HG03045 (cell line): ENCODE data around the gene PAX7.

Experiments used
- ATAC-seq: cut with Tn5 transposase; IDR thresholded peaks from one replicate; pipeline ENCODE4 v1.9.1; 2021; ENCODE audit warnings: mild to moderate bottlenecking, moderate library complexity; ENCODE audit not compliant: unreplicated experiment

Gene PAX7

DNA sequence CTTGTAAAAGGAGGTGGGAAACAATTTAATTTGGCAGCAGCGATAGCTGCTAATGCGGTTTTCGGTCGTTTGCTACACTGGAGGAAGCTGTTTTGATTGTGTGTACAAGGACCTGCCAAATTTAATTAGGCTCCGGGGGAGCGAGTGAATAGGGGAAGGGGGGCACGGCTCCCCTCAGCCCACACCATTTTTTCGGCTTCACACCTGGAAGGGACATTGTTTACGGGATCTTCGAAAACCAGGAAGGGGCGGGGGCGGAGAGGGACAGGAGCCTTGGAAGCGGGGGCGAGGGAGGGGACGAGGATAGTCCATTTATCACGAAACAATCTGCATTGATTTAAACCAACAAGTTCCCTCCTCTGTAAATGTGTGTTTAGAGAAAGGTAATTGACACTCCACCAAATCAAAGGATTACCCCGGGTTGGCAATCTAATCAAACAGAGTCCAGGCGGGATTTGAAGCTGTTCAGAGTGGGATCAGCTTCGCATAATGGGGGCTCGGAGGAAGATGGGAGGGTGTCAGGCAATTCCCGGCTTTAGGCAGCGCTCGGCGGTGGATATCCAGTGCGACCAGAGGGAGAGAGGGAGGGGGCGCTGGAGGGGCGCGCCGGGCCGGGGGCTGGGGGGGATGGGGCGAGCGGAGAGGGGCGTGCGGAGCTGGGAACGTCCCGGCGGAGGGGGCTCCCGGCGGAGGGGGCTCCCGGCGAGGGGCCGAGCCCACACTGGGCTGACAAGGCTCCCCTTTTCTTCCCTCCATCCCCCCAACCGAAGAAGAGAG, 9.8 kb downstream of the PAX7 start:
- ATAC-seq = no peak

DNA sequence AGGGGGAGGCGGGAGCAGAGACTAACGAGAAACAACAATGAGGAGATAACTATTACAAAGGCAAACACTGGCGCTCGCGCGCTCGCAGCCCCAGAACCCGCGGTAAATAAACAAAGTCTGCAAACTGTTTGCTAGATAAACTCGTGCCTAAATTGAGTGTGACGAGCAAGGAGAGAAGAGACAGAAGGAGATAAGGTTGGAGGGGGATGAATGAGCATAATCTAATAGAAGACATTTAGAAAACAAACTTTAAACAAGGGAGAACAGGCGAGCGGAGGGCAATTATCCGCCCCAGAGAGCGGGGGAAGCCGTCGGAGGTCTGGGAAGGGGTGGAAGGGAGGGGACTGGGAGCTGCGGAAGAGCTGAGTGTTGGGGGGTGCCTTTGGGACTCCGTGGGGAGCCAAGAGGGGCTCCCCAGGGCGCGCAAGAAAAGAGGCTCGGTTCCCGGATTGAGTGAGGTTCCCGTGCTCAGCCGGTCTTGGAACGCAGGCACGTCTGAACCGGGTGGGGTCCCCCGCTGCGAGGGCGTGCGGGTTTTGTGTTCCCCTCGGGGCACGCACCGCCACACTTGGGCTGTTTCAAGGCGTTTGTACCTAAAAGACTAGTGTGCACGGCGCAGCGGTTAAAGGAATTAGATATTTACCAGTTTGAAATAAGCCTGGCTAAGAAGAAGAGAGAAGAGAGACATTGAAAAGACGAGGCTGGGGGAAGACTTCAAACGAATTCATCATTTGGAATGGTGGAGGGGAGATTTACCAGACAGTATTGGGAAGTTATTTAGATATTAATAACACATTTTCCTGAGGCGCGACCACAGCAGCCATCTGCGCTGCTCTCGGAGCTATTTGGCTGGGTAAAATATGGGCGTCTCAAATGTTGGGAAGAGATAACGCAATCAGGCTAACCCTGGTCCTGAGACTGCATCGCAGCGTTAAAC, 10.6 kb downstream of the PAX7 start:
- no peak for ATAC-seq

- ATAC-seq = no peak
These were observed 11.8 kb downstream of the PAX7 start for GRCh38 chr1:18642278-18643095.

GRCh38 chr1:18643154-18644012, 12.7 kb downstream of the PAX7 start:
- no peak for ATAC-seq

- no peak for ATAC-seq
These were observed 13.4 kb downstream of the PAX7 start for GRCh38 chr1:18644013-18644399.

DNA sequence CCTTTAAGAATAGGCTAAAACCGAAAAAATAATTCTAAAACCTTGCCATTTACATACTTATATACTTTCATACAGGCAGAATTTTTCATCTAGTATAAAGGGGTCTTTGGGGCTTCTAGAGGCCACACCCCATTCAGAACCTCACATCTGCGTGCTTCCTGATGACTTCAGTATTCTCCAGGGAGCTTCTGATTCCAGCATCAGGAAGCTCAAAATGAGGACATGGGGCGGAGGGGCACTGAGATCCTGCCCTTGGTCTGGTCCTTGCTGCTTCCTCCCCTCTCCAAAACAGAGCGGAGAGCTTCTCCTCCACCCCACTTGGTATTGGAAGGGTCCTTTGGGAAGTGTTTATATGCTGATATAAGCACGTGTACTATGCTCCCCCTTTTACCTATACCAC, 13.8 kb downstream of the PAX7 start:
- ATAC-seq = no peak

DNA sequence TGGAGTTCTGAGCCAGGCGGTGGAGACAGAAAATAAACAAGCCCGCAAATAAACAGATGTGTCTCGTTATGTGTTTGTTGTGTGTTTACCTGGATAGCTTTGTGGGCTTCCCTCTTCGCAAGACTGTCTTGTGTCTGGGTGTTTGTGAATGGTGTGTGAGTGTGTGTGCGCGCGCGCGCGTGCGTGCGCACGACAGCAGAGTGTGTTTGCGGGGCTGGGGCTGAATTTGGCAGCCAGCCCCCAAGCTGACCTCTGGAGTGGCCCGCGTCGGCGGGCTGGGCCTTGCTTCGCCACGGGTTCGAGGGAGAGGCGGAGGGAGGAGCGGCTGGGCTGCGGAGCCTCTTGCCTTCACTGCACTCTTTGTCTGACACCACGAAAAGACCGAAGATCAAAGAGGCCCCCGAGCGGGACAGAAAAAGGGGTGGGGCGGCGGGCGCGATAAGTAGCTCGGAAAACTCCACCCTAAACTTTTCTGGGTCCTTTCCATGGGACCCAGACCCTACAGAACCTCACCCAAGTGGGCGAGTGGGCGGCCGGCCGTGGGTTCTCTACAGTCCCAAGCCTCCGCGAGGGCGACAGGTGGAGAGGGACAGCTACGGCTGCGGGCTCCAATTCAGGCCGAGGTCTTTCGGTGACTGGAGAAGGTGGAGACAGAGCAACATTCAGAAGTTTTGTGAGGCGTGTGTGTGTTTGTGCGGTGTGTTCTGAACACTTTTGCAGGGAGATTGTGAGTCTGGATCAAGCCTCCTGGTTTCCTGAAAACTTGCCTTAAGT, 14.5 kb downstream of the PAX7 start:
- ATAC-seq = no peak

DNA sequence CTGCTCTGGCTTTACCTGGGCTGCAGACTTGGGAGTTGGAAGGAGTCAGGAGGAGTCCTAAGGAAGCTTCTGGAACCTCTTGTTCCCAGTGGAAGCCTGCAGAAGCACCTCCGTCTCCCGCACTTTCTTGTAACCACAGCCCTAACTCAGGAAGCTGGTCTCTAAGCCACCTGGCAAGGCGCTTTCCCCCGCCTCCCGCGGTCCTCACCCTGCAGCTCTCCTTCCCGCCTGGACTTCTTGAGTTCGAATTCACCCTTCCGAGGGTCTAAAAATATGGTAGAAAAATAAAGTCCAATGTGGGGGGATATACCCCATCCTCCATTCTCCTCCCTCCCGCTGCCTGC, 15.1 kb downstream of the PAX7 start:
- ATAC-seq = no peak

- no peak for ATAC-seq
These were observed 15.6 kb downstream of the PAX7 start for GRCh38 chr1:18646091-18646785.

DNA sequence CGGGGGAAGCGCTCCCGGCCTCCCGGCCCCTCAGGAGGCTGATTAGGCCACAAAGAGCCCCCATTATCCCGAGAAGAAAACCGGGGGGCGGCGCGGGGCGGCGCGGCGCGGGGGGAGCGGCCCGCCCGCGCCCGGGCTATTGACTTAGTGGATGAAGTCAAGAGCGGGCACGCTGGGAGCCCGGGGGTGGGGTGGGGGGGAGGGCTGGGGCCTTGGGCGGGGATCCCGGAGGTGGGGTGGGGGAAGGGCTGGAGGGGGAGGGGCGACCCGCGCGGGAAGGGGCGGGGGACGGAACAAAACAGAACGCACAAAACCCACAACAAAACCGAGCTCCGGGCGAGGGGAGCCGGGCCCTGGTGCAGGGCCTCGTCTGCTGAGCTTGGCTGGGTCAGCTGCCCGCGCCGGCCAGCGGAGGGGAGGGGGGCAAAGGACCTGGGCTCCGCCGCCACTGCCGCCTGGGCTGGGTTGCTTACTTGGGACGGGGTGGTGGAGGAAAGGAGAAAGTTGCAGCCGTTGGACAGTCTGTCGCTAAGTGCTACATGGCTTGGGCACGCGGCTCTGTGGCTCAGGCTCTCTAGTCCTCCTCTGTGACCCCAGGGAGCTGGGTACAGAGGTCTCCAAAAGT, 16.3 kb downstream of the PAX7 start:
- no peak for ATAC-seq

GRCh38 chr1:18647681-18648214, 17.1 kb downstream of the PAX7 start:
- no peak for ATAC-seq

DNA sequence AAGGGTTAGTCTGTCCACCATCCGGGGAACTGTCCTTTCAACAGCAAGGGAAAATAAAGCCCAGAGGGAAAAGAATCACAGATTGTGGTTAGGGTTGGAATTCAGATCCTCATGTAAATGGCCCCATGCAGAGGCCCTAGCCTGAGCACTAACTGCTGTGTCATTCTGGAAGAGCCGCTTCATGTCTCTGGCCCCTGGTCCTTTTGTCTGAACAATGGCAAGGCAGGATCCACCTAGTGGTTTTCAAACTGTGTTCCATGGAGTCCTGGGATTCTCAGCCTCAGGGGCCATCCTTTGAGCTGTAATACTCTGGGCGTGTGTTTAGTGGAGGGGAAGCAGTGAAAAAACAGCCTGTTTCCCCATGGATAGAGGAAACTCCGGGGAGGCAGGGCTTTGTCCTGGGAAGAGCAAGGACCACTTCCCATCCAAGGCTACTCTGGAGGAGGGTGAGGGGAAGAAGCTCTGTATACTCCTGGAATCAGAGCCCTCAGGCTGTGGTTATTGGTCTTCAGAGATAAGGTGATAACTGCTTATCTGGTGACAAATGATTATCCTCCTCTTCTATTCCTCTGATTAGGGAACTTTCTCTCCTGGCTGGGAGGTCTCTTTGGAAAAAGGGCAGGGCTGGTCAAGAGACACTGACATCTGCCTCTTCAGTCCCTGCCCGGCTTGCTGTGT, 19.2 kb downstream of the PAX7 start:
- ATAC-seq = no peak

DNA sequence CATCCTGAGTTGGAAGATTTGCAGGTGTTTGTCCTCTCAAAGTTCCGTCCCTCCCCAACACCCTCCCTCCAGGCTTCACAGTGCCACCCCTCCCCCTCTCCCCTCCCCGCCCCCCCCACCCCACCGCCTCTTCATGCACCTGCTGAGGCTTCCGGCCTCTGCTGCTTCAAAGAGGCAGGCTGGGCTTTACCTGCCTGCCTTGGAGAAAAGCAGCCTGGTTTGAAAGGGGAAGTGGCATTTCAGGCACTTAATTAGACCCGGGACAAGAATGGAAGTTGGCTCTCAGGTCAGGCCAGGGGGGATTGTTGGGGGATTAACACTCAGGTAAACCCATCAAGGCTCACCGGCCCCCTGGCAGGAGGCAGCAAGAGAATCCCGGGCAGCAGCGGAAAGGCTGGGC, 21.1 kb downstream of the PAX7 start:
- no peak for ATAC-seq

DNA sequence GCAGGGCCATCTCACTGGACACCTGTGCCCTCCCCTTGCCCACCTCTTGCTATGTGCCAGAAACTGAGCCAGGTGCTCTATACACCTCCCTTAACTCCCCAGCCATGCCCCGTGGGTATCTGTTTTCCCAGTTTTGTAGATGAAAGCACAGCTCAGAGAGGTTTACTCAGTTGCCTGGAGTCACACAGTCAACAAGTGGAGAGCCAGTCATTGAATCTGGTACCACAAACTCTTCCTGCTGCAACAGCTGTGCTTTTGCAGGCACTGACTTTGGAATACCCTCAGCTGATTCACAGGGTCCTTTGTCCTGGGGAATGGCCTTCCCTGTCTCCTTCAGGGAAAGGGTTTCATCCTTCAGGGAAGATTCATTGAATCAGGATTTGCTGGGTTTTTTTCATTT, 22.1 kb downstream of the PAX7 start:
- ATAC-seq = no peak

- ATAC-seq = no peak
These were observed 22.7 kb downstream of the PAX7 start for GRCh38 chr1:18653367-18653766.

DNA sequence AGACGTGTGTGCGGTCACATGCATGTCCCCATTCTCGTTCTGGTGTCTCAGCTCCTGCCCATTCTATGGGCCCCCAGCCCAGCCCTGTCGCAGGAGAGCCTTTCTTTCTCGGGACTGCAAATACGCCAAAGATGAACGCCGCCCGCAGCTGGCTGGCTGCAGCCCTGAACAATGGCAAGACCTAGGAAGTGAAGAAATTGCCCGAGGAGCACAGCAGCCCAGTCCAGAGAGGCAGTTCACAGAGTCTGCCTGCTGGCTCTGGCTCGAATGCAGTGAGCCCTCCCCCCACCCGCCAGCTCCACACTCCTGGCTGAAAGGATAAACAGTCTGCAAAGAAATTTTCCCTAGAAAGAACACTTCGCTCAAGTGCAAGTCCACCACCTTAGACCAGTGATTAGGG, 23.3 kb downstream of the PAX7 start:
- ATAC-seq = no peak

DNA sequence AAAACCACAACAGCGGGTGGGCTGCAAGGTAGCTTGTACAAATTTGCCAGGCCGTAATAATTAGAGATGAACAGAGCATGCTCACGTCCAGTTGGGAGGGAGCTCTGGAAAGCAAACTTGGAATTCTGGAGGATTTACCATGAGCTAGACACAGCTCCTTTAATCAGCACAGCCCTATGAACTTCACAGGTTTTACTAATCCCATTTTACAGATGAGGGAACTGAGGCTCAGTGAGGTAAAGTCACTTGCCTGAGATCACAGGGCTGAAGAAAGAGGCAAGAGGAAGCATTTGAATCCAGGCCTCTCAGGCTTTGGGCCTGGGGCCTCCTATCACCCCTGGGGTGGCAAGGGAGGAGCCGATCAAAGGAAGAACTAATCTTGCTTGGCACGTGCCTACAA, 24.0 kb downstream of the PAX7 start:
- no peak for ATAC-seq
